ENCODE results near the gene MGAT5B. TPM values are rescaled to one million over a fixed set of nuclear protein-coding genes. Genes with fewer than 3 reads are reported as not detected.
"Not testable (repeated sequence)": the region's sequence is repeated elsewhere in the genome, so short reads cannot be mapped to it uniquely, and the experiment has no call there.

MGAT5B gene
- total and polyA plus RNA-seq, 11 donors: 0.07 to 0.21 (median 0.15) TPM; not detected in 6

DNA sequence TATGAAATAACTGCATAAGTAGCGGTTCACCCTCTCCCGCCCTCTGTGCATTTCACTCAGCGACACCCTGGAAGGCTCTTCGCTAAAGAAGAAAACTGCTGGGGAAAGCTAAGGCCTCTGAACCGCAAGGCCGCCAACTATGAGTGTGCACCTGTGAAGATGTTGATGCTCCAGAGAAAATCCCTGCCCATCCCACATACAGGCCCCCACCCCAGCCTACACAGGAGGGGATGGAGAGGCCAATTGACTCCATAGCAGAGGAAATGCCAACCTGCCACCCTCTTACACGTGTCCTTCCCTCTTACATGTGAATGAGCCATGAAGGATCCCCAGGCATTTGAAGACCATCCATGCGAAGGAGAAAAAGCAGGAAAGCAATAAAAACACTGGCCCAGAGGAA is 104.8 kb downstream of the MGAT5B start:
- 84 to 89% (median 85%) methylated on average over 8 of the region's 8 CpGs for WGBS, 4 donors
- Histone ChIP-seq H3K4me1 (peaks cover 0 to 16% (median 9%) of the 10 kb centered on the region in 12 donors), H3K36me3 (no peaks in the 10 kb centered on the region), H3K27me3 (peaks cover 2 to 34% (median 20%) of the 10 kb centered on the region in 9 donors), H3K27ac (no peak overlapping the region), H3K9me3 (peaks cover 0 to 4% (median 0%) of the 10 kb centered on the region in 12 donors), H3K4me3 (no peak overlapping the region)
- TF ChIP-seq POLR2A (IDR thresholded peaks at IDR 0.05): no peak
- TF ChIP-seq, protein P1, sequence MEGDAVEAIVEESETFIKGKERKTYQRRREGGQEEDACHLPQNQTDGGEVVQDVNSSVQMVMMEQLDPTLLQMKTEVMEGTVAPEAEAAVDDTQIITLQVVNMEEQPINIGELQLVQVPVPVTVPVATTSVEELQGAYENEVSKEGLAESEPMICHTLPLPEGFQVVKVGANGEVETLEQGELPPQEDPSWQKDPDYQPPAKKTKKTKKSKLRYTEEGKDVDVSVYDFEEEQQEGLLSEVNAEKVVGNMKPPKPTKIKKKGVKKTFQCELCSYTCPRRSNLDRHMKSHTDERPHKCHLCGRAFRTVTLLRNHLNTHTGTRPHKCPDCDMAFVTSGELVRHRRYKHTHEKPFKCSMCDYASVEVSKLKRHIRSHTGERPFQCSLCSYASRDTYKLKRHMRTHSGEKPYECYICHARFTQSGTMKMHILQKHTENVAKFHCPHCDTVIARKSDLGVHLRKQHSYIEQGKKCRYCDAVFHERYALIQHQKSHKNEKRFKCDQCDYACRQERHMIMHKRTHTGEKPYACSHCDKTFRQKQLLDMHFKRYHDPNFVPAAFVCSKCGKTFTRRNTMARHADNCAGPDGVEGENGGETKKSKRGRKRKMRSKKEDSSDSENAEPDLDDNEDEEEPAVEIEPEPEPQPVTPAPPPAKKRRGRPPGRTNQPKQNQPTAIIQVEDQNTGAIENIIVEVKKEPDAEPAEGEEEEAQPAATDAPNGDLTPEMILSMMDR (IDR thresholded peaks at IDR 0.05): no peak
- intact Hi-C loops (cut with DNase I): no loop called here
- DNase-seq: peak in 1 of 5 donors; percentile 30
- no peak for ATAC-seq

DNA sequence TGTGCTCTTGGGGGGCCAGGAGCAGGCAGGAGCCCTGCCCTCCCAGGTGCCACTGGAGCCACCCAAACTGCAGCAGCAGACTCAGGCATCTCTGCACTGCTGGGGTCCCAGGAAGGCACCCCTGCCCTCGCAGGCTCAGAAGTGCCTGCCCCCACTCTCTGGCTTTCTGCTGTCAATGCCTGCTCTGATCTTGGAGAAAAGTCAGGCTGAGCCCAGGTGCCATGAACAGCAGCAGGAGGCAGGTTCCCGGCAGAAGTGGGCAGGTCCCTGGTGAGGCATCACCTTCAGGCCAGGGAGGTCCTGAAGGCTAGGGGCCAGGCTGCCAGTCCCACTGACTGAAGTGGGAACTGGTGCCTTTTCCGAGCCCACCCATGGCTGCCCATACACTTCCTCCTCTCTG is 106.5 kb downstream of the MGAT5B start:
- 50 to 93% (median 89%) methylated on average over 1 to 3 of the region's 3 CpGs for WGBS, 4 donors
- TF ChIP-seq POLR2A (IDR thresholded peaks at IDR 0.05): no peak
- Histone ChIP-seq H3K4me1 (peaks cover 0 to 3% (median 0%) of the 10 kb centered on the region in 12 donors), H3K4me3 (no peak overlapping the region), H3K9me3 (peaks cover 0 to 6% (median 0%) of the 10 kb centered on the region in 12 donors), H3K27me3 (peaks cover 0 to 17% (median 7%) of the 10 kb centered on the region in 9 donors), H3K36me3 (no peaks in the 10 kb centered on the region), H3K27ac (no peak overlapping the region)
- intact Hi-C loops (cut with DNase I): no loop called here
- DNase-seq: no peak
- no peak for ATAC-seq

DNA sequence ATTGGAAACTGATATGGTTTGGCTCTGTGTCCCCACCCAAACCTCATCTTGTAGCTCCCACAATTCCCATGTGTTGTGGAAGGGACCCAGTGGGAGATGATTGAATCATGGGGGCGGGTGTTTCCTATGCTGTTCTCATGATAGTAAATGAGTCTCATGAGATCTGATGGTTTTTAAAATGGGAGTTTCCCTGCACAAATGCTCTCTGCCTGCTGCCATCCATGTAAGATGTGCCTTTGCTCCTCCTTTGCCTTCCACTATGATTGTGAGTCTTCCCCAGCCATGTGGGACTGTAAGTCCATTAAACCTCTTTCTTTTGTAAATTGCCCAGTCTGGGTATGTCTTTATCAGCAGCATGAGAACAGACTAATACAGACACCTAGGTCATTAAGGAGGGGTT is 109.8 kb downstream of the MGAT5B start:
- WGBS, 4 donors: 79 to 91% (median 84%) methylated on average over 1 of the region's 1 CpG
- H3K27me3 ChIP-seq: peaks cover 0 to 11% (median 0%) of the 10 kb centered on the region in 9 donors
- ATAC-seq; H3K4me1 ChIP-seq; H3K27ac ChIP-seq; H3K9me3 ChIP-seq; intact Hi-C loops (cut with DNase I); H3K4me3 ChIP-seq; H3K36me3 ChIP-seq: not testable (repeated sequence)
- peak in 1 of 5 donors; percentile 7 for DNase-seq

DNA sequence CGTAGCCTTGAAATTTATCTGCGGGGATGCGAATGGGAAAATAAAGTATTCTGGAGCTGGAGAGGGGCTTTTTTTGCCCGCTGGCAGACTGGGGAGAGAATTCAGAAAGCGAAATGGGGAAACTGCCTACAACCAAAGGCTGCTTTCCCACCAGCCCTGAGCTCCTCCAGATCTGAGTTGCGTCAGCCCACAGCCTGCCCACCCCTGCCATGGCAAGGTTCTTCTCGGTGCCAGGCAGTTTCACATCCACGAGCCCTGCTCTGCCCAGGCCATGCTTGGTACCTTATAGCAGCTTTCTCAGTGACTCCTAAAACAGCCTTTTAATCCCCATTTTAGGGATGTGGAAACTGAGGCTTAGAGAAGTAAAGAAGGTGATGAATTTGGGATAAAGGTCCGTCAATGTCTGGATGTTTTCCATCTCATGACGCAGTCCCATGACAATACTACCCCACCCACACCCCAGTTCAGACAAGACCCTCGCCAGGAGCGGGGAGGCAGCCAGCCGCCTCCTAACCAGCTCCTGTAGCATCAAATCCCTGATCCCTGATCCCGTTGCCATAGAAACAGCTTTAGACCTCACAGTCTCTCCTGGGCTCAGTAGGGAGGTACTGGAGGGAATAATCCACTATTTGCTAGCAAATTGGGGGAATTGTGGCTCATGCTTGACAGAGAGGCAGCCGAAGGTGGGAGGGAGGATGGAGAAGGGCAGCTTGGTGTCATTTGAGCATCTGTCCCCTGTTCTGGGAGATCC is 113.5 kb downstream of the MGAT5B start:
- Histone ChIP-seq H3K27me3 (peaks cover 0 to 19% (median 0%) of the 10 kb centered on the region in 9 donors), H3K4me1 (peaks cover 0 to 10% (median 0%) of the 10 kb centered on the region in 12 donors), H3K27ac (no peak overlapping the region), H3K9me3 (peaks cover 0 to 6% (median 0%) of the 10 kb centered on the region in 12 donors), H3K4me3 (no peak overlapping the region), H3K36me3 (no peaks in the 10 kb centered on the region)
- intact Hi-C loops (cut with DNase I): no loop called here
- ATAC-seq (no peak), DNase-seq (peak in 1 of 5 donors; percentile 35)
- TF ChIP-seq, protein P1 (IDR thresholded peaks at IDR 0.05): no peak
- no peak for TF ChIP-seq POLR2A (IDR thresholded peaks at IDR 0.05)
- WGBS, 4 donors: 83 to 89% (median 86%) methylated on average over 15 of the region's 15 CpGs

DNA sequence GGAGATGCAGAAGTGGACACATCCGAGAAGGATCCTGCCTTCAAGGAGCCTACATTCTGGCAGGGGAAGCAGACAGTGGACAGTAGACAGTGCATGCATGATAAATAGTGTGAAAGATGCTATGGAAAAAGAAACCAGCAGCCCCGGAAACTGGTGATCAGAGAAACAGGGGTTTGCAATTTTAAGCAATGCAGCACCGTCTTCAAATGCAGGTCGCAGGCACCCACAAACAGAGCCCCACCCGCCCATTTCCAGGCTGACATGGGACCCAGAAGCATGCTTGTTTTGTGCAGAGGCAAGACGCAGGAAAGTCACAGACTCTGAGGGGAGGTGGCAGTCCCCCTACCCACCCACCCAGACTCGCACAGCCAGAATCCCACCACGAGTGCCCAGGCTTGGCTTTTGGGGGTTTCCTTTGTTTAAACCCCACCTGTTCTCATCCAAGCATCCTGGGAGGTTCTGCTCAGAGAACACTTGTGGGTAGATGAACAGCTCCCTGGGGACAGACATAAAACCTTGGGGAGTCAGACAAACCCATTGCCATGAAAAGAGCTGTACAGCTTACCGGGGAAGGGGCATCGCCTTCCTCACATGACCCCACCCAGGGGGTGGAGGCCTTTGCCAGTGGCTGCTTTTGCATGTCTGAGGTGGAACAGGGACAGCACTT is 114.3 kb downstream of the MGAT5B start:
- no peak for TF ChIP-seq POLR2A (IDR thresholded peaks at IDR 0.05)
- TF ChIP-seq, protein P1 (IDR thresholded peaks at IDR 0.05): no peak
- H3K4me3 ChIP-seq: no peak overlapping the region
- ATAC-seq: no peak
- peaks cover 0 to 10% (median 0%) of the 10 kb centered on the region in 12 donors for H3K4me1 ChIP-seq
- intact Hi-C loops (cut with DNase I): no loop called here
- no peak overlapping the region for H3K27ac ChIP-seq
- no peaks in the 10 kb centered on the region for H3K36me3 ChIP-seq
- peaks cover 0 to 19% (median 0%) of the 10 kb centered on the region in 9 donors for H3K27me3 ChIP-seq
- H3K9me3 ChIP-seq: peaks cover 0 to 6% (median 0%) of the 10 kb centered on the region in 12 donors
- 81 to 84% (median 83%) methylated on average over 9 to 10 of the region's 10 CpGs for whole genome bisulfite sequencing, 4 donors
- peak in 1 of 5 donors; percentile 36 for DNase-seq
